ENCODE measurements around the gene TCFL5. TPM values are rescaled to one million over a fixed set of nuclear protein-coding genes. Genes with fewer than 3 reads are reported as not detected.

Gene TCFL5
- polyA plus RNA-seq, 1 donor = 7.6 TPM

- DNase-seq (ENCODE audit: low read depth) = no peak
These were observed 25.4 kb downstream of the TCFL5 start for GRCh38 chr20:62835931-62836861.

- DNase-seq (ENCODE audit: low read depth) = no peak
These were observed 26.5 kb downstream of the TCFL5 start for GRCh38 chr20:62834967-62835730.

- no peak for DNase-seq (ENCODE audit: low read depth)
These were observed 28.7 kb downstream of the TCFL5 start for GRCh38 chr20:62832951-62833391.

- DNase-seq (ENCODE audit: low read depth) = no peak
These were observed 29.3 kb downstream of the TCFL5 start for GRCh38 chr20:62832212-62832922.

- no peak for DNase-seq (ENCODE audit: low read depth)
These were observed 29.8 kb downstream of the TCFL5 start for GRCh38 chr20:62831854-62832211.

- DNase-seq (ENCODE audit: low read depth) = no peak
These were observed 30.2 kb downstream of the TCFL5 start for GRCh38 chr20:62831361-62831788.

- DNase-seq (ENCODE audit: low read depth) = no peak
These were observed 30.8 kb downstream of the TCFL5 start for GRCh38 chr20:62830821-62831220.

GRCh38 chr20:62830251-62830650, 31.4 kb downstream of the TCFL5 start:
- DNase-seq (ENCODE audit: low read depth) = no peak

GRCh38 chr20:62829231-62830230, 32.1 kb downstream of the TCFL5 start:
- no peak for DNase-seq (ENCODE audit: low read depth)

- DNase-seq (ENCODE audit: low read depth) = no peak
These were observed 33.0 kb downstream of the TCFL5 start for GRCh38 chr20:62828511-62829230.

- no peak for DNase-seq (ENCODE audit: low read depth)
These were observed 33.6 kb downstream of the TCFL5 start for GRCh38 chr20:62828051-62828450.

- DNase-seq (ENCODE audit: low read depth) = no peak
These were observed 34.1 kb downstream of the TCFL5 start for GRCh38 chr20:62827311-62828038.

- no peak for DNase-seq (ENCODE audit: low read depth)
These were observed 34.8 kb downstream of the TCFL5 start for GRCh38 chr20:62826646-62827310.

- DNase-seq (ENCODE audit: low read depth) = no peak
These were observed 35.5 kb downstream of the TCFL5 start for GRCh38 chr20:62825986-62826645.

GRCh38 chr20:62825333-62825985, 36.2 kb downstream of the TCFL5 start:
- no peak for DNase-seq (ENCODE audit: low read depth)

- DNase-seq (ENCODE audit: low read depth) = no peak
These were observed 36.9 kb downstream of the TCFL5 start for GRCh38 chr20:62824476-62825332.
